ENCODE data around the gene KHDRBS1. TPM values are rescaled to one million over a fixed set of nuclear protein-coding genes. Genes with fewer than 3 reads are reported as not detected.

Gene KHDRBS1
- total and polyA plus RNA-seq, 8 donors, result 87.2 to 261 (median 218) TPM

DNA sequence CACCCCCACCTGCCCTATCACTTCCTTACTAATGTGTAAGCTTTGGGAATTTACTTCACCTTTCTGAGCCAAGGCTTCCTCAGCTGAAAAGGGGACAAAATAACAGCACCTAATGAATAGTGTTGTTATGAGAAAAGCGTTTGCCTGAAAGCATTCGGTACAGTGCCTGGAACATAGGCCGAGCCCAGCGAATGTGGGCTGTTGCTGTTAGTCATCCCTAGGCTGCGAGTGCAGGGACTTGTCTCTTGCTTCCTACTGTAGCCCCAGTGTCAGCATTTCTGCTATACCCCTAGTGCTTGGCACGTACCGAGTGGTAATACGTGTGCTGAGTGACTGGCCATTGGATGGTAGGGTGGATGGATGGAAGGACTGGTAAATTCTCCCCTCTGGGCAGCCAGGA lies 77.5 kb downstream of the KHDRBS1 start:
- intact Hi-C loops (cut with DNase I), result no loop called here
- TF ChIP-seq, protein P1, sequence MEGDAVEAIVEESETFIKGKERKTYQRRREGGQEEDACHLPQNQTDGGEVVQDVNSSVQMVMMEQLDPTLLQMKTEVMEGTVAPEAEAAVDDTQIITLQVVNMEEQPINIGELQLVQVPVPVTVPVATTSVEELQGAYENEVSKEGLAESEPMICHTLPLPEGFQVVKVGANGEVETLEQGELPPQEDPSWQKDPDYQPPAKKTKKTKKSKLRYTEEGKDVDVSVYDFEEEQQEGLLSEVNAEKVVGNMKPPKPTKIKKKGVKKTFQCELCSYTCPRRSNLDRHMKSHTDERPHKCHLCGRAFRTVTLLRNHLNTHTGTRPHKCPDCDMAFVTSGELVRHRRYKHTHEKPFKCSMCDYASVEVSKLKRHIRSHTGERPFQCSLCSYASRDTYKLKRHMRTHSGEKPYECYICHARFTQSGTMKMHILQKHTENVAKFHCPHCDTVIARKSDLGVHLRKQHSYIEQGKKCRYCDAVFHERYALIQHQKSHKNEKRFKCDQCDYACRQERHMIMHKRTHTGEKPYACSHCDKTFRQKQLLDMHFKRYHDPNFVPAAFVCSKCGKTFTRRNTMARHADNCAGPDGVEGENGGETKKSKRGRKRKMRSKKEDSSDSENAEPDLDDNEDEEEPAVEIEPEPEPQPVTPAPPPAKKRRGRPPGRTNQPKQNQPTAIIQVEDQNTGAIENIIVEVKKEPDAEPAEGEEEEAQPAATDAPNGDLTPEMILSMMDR (IDR thresholded peaks at IDR 0.05), result no peak
- no peak overlapping the region for H3K4me3 ChIP-seq
- no peaks in the 10 kb centered on the region for H3K9me3 ChIP-seq
- peaks cover 0 to 84% of the 10 kb centered on the region in 2 donors for H3K36me3 ChIP-seq
- H3K4me1 ChIP-seq, result no peaks in the 10 kb centered on the region
- no peak for DNase-seq
- H3K27me3 ChIP-seq, result no peaks in the 10 kb centered on the region
- ATAC-seq, result no peak
- no peak overlapping the region for H3K27ac ChIP-seq

DNA sequence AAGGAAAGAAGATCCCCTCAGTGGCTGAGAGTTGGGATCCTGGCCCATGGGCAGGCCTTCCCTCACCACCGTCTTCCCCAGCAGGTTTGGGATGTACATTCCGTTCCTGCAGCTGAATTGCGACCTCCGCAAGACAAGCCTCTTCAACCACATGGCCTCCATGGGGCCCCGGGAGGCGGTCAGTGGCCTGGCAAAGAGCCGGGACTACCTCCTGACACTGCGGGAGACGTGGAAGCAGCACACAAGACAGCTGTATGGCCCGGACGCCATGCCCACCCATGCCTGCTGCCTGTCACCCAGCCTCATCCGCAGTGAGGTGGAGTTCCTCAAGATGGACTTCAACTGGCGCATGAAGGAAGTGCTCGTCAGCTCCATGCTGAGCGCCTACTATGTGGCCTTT lies 77.9 kb downstream of the KHDRBS1 start:
- DNase-seq (no peak), ATAC-seq (no peak)
- Histone ChIP-seq H3K27me3 (no peaks in the 10 kb centered on the region), H3K36me3 (peaks cover 0 to 84% of the 10 kb centered on the region in 2 donors), H3K4me3 (no peak overlapping the region), H3K9me3 (no peaks in the 10 kb centered on the region), H3K27ac (no peak overlapping the region), H3K4me1 (no peaks in the 10 kb centered on the region)
- intact Hi-C loops (cut with DNase I), result no loop called here
- TF ChIP-seq, protein P1 (IDR thresholded peaks at IDR 0.05), result no peak

Small RNA genes lying within 50 kb of the gene (microRNA-seq; reads per million reads assigned to microRNA genes)
- gene MIR5585, result 0 reads per million in 2 donors

Other genes starting within 250 kb of the KHDRBS1 start
- 1 to 10 TPM; 1.8 to 6.4 TPM for gene ADGRB2, start 249.5 kb upstream of the KHDRBS1 start, total RNA-seq
- gene ADGRB2, start 249.5 kb upstream of the KHDRBS1 start, polyA plus RNA-seq (ENCODE audit: insufficient read length in 6 of 6), result 10 to 100 TPM; 14.0 to 27.1 (median 19.0) TPM
- gene SPOCD1, start 197.8 kb upstream of the KHDRBS1 start, total RNA-seq, result 10 to 100 TPM in 1 of 2 donors, 1 to 10 TPM in 1; 7.8 to 10.9 TPM
- gene SPOCD1, start 197.8 kb upstream of the KHDRBS1 start, polyA plus RNA-seq (ENCODE audit: insufficient read length in 6 of 6), result under 1 TPM; 0.32 to 0.78 (median 0.50) TPM
- 100 to 1,000 TPM; 210 to 272 TPM for gene PTP4A2, start 75.5 kb upstream of the KHDRBS1 start, total RNA-seq
- gene PTP4A2, start 75.5 kb upstream of the KHDRBS1 start, polyA plus RNA-seq (ENCODE audit: insufficient read length in 6 of 6), result 100 to 1,000 TPM; 193 to 249 (median 228) TPM
- 10 to 100 TPM; 16.5 to 22.6 TPM for gene TMEM39B, start 59.1 kb downstream of the KHDRBS1 start, total RNA-seq
- gene TMEM39B, start 59.1 kb downstream of the KHDRBS1 start, polyA plus RNA-seq (ENCODE audit: insufficient read length in 6 of 6), result 10 to 100 TPM; 23.1 to 26.4 (median 24.6) TPM
- 10 to 100 TPM; 70.2 to 73.2 TPM for gene KPNA6, start 94.2 kb downstream of the KHDRBS1 start, total RNA-seq
- 10 to 100 TPM; 30.6 to 37.5 (median 34.6) TPM for gene KPNA6, start 94.2 kb downstream of the KHDRBS1 start, polyA plus RNA-seq (ENCODE audit: insufficient read length in 6 of 6)
- 10 to 100 TPM; 54.0 to 56.4 TPM for gene TXLNA, start 165.8 kb downstream of the KHDRBS1 start, total RNA-seq
- 10 to 100 TPM; 39.8 to 51.4 (median 44.6) TPM for gene TXLNA, start 165.8 kb downstream of the KHDRBS1 start, polyA plus RNA-seq (ENCODE audit: insufficient read length in 6 of 6)
- 1 to 10 TPM; 7.2 to 9.0 TPM for gene CCDC28B, start 186.7 kb downstream of the KHDRBS1 start, total RNA-seq
- gene CCDC28B, start 186.7 kb downstream of the KHDRBS1 start, polyA plus RNA-seq (ENCODE audit: insufficient read length in 6 of 6), result 10 to 100 TPM; 20.9 to 31.5 (median 25.5) TPM
- gene IQCC, start 191.8 kb downstream of the KHDRBS1 start, total RNA-seq, result 1 to 10 TPM; 1.9 to 2.3 TPM
- 1 to 10 TPM; 7.7 to 8.7 (median 8.3) TPM for gene IQCC, start 191.8 kb downstream of the KHDRBS1 start, polyA plus RNA-seq (ENCODE audit: insufficient read length in 6 of 6)
- 1 to 10 TPM in 1 of 2 donors, not detected in 1; 2.3 TPM for gene DCDC2B, start 195.2 kb downstream of the KHDRBS1 start, total RNA-seq
- 1 to 10 TPM; 1.6 to 3.8 (median 2.9) TPM for gene DCDC2B, start 195.2 kb downstream of the KHDRBS1 start, polyA plus RNA-seq (ENCODE audit: insufficient read length in 6 of 6)
- gene TMEM234, start 208.5 kb downstream of the KHDRBS1 start, total RNA-seq, result 10 to 100 TPM; 19.3 to 21.0 TPM
- gene TMEM234, start 208.5 kb downstream of the KHDRBS1 start, polyA plus RNA-seq (ENCODE audit: insufficient read length in 6 of 6), result 10 to 100 TPM; 19.8 to 24.8 (median 22.8) TPM
- gene EIF3I, start 208.5 kb downstream of the KHDRBS1 start, total RNA-seq, result 100 to 1,000 TPM; 118 to 172 TPM
- 100 to 1,000 TPM; 156 to 182 (median 178) TPM for gene EIF3I, start 208.5 kb downstream of the KHDRBS1 start, polyA plus RNA-seq (ENCODE audit: insufficient read length in 6 of 6)
- 10 to 100 TPM; 15.2 to 16.8 TPM for gene FAM167B, start 233.4 kb downstream of the KHDRBS1 start, total RNA-seq
- 1 to 10 TPM; 3.7 to 7.1 (median 4.6) TPM for gene FAM167B, start 233.4 kb downstream of the KHDRBS1 start, polyA plus RNA-seq (ENCODE audit: insufficient read length in 6 of 6)
- 1 to 10 TPM; 3.3 to 8.8 TPM for gene LCK, start 237.4 kb downstream of the KHDRBS1 start, total RNA-seq
- gene LCK, start 237.4 kb downstream of the KHDRBS1 start, polyA plus RNA-seq (ENCODE audit: insufficient read length in 6 of 6), result 1 to 10 TPM in 5 of 6 donors, under 1 TPM in 1; 0.95 to 2.1 (median 1.5) TPM

Data from left lung (tissue), 10 donors.